IMR-90 (cell line): ENCODE measurements around the gene ANKRD24. TPM values are rescaled to one million over a fixed set of nuclear protein-coding genes. Genes with fewer than 3 reads are reported as not detected.

Source experiments
- ATAC-seq: fragments of 200-7000 bp; cut with Tn5 transposase; 2 replicates; pipeline ENCODE4 v1.9.1; 2020; ENCODE audit warnings: low read depth, mild to moderate bottlenecking, moderate library complexity
- BruUV-seq: library from RNA; stranded (reverse); fragments of 400-500 nt; replicated peaks from 2 replicates; lab custom pipeline; 2021; lab: Mats Ljungman, UMichigan
- CTCF ChIA-PET: fragments of 300-600 bp; formaldehyde crosslinking; extraction: SDS; loops from one replicate; lab custom pipeline; 2021; ENCODE audit warnings: antibody characterized with exemption; lab: Yijun Ruan, JAX
- POLR2A ChIA-PET: fragments of 300-600 bp; sonication (Branson Sonifier 250); formaldehyde crosslinking; loops from one replicate; lab custom pipeline; 2022; ENCODE audit warnings: antibody characterized with exemption; ENCODE audit not compliant: unreplicated experiment; lab: Charles Lee
- DNase-seq: peaks from one replicate; pipeline ENCODE4 v3.0.0; 2013
- H2AFZ ChIP-seq: replicated peaks from 2 replicates; pipeline ENCODE3; 2013; ENCODE audit warnings: low read length, mild to moderate bottlenecking; ENCODE audit not compliant: poor library complexity
- H2AK5ac ChIP-seq: 2 replicates; pipeline ENCODE4 v1.6.1; 2013; ENCODE audit warnings: low read depth, low read length, inconsistent platforms
- H2AK9ac ChIP-seq: replicated peaks from 2 replicates; pipeline ENCODE3; 2013; ENCODE audit warnings: mild to moderate bottlenecking, low read depth, low read length, moderate library complexity; ENCODE audit not compliant: poor library complexity
- H2BK120ac ChIP-seq: 2 replicates; pipeline ENCODE4 v1.6.1; 2013; ENCODE audit warnings: low read depth, low read length, inconsistent platforms
- H2BK15ac ChIP-seq: 3 replicates; pipeline ENCODE4 v1.6.1; 2013; ENCODE audit warnings: low read depth, low read length, inconsistent platforms
- H2BK20ac ChIP-seq: 2 replicates; pipeline ENCODE4 v1.6.1; 2013; ENCODE audit warnings: low read depth, mild to moderate bottlenecking, inconsistent platforms, low read length, moderate library complexity
- H2BK5ac ChIP-seq: 2 replicates; pipeline ENCODE4 v1.6.1; 2013; ENCODE audit warnings: mild to moderate bottlenecking, low read depth, low read length, inconsistent platforms; ENCODE audit not compliant: poor library complexity, severe bottlenecking
- H3K14ac ChIP-seq: replicated peaks from 2 replicates; pipeline ENCODE4 v1.6.1; 2013; ENCODE audit warnings: low read depth, low read length, inconsistent platforms
- H3K18ac ChIP-seq: 2 replicates; pipeline ENCODE4 v1.6.1; 2013; ENCODE audit warnings: low read depth, low read length, control low read depth
- H3K23ac ChIP-seq: 2 replicates; pipeline ENCODE4 v1.6.1; 2013; ENCODE audit warnings: low read depth, low read length, inconsistent platforms
- H3K27ac ChIP-seq: 2 replicates; pipeline ENCODE4 v1.5.1; 2013; ENCODE audit warnings: mild to moderate bottlenecking, control low read depth, low read length; ENCODE audit not compliant: insufficient read depth
- H3K27me3 ChIP-seq: 2 replicates; pipeline ENCODE4 v1.6.1; 2013; ENCODE audit warnings: low read length; ENCODE audit not compliant: control insufficient read depth, insufficient read depth
- H3K36me3 ChIP-seq: 2 replicates; pipeline ENCODE4 v1.6.1; 2013; ENCODE audit warnings: low read length, mixed read lengths; ENCODE audit not compliant: control insufficient read depth, insufficient read depth
- H3K4ac ChIP-seq: 2 replicates; pipeline ENCODE4 v1.6.1; 2013; ENCODE audit warnings: low read depth, low read length, inconsistent platforms
- H3K4me1 ChIP-seq: 2 replicates; pipeline ENCODE4 v1.6.1; 2013; ENCODE audit warnings: low read length, mixed read lengths; ENCODE audit not compliant: control insufficient read depth, insufficient read depth
- H3K4me2 ChIP-seq: 2 replicates; pipeline ENCODE4 v1.6.1; 2013; ENCODE audit warnings: low read depth, mild to moderate bottlenecking, control low read depth, low read length, moderate library complexity
- H3K4me3 ChIP-seq: 2 replicates; pipeline ENCODE4 v1.5.1; 2013; ENCODE audit warnings: low read depth, mild to moderate bottlenecking, control low read depth, low read length, moderate library complexity; ENCODE audit not compliant: insufficient read depth
- H3K56ac ChIP-seq: 2 replicates; pipeline ENCODE4 v1.6.1; 2013; ENCODE audit warnings: low read length, inconsistent platforms; ENCODE audit not compliant: insufficient read depth; ENCODE audit errors: extremely low read depth
- H3K79me1 ChIP-seq, 2 experiments: 2 replicates each; pipeline ENCODE4 v1.6.1; 2013; ENCODE audit warnings: low read length in 2 of 2, inconsistent platforms in 1 of 2, low read depth in 1 of 2
- H3K9ac ChIP-seq: 2 replicates; pipeline ENCODE4 v1.6.1; 2013; ENCODE audit warnings: low read depth, low read length, control low read depth
- H3K9me1 ChIP-seq: 2 replicates; pipeline ENCODE4 v1.6.1; 2013; ENCODE audit warnings: low read length, inconsistent platforms; ENCODE audit not compliant: insufficient read depth
- H3K9me3 ChIP-seq: 2 replicates; pipeline ENCODE4 v1.6.1; 2013; ENCODE audit warnings: low read length; ENCODE audit not compliant: control insufficient read depth, insufficient read depth
- H4K20me1 ChIP-seq: 2 replicates; pipeline ENCODE4 v1.6.1; 2013; ENCODE audit warnings: low read length, inconsistent platforms; ENCODE audit not compliant: insufficient read depth
- H4K5ac ChIP-seq: 2 replicates; pipeline ENCODE4 v1.6.1; 2013; ENCODE audit warnings: mild to moderate bottlenecking, low read depth, low read length, control low read depth
- H4K8ac ChIP-seq, 2 experiments: 2 replicates each; pipeline ENCODE4 v1.6.1; 2013; ENCODE audit warnings: low read depth in 2 of 2, low read length in 2 of 2, control low read depth in 1 of 2, inconsistent platforms in 1 of 2
- H4K91ac ChIP-seq: 2 replicates; pipeline ENCODE4 v1.6.1; 2013; ENCODE audit warnings: low read depth, low read length, inconsistent platforms; ENCODE audit not compliant: insufficient read depth
- BHLHE40 ChIP-seq: fragments of 150-350 bp; IDR thresholded peaks from 2 replicates; pipeline ENCODE4 v1.6.1; 2016; ENCODE audit warnings: mild to moderate bottlenecking, low read depth, low read length
- CEBPB ChIP-seq: IDR thresholded peaks from 2 replicates; pipeline ENCODE4 v1.6.1; 2012; ENCODE audit warnings: low read depth, low read length, improper control_type of control experiment
- CHD1 ChIP-seq: IDR thresholded peaks from 2 replicates; pipeline ENCODE4 v1.6.1; 2012; ENCODE audit warnings: low read depth, low read length, improper control_type of control experiment
- CTCF ChIP-seq: conservative IDR thresholded peaks from 2 replicates; pipeline ENCODE4 v1.5.1; 2012; ENCODE audit warnings: mild to moderate bottlenecking, low read depth, low read length, improper control_type of control experiment
- ELK1 ChIP-seq: fragments of 150-350 bp; IDR thresholded peaks from 2 replicates; pipeline ENCODE4 v1.6.1; 2016; ENCODE audit warnings: low read depth, mild to moderate bottlenecking, low read length, moderate library complexity, borderline replicate concordance
- FOS ChIP-seq: fragments of 150-350 bp; IDR thresholded peaks from 2 replicates; pipeline ENCODE4 v1.6.1; 2016; ENCODE audit warnings: low read depth, low read length
- MAFK ChIP-seq: IDR thresholded peaks from 2 replicates; pipeline ENCODE4 v1.6.1; 2012; ENCODE audit warnings: low read depth, low read length, improper control_type of control experiment
- MAZ ChIP-seq: IDR thresholded peaks from 2 replicates; pipeline ENCODE4 v1.6.1; 2012; ENCODE audit warnings: low read depth, mild to moderate bottlenecking, low read length, improper control_type of control experiment, moderate library complexity, borderline replicate concordance
- MXI1 ChIP-seq: IDR thresholded peaks from 2 replicates; pipeline ENCODE4 v1.6.1; 2012; ENCODE audit warnings: low read depth, mild to moderate bottlenecking, low read length, moderate library complexity, borderline replicate concordance
- NFE2L2 ChIP-seq: fragments of 150-350 bp; IDR thresholded peaks from 2 replicates; pipeline ENCODE4 v1.6.1; 2016; ENCODE audit warnings: low read depth, mild to moderate bottlenecking, low read length
- POLR2A ChIP-seq: IDR thresholded peaks from 2 replicates; pipeline ENCODE4 v1.6.1; 2012; ENCODE audit warnings: mild to moderate bottlenecking, low read depth, low read length
- RAD21 ChIP-seq: IDR thresholded peaks from 2 replicates; pipeline ENCODE4 v1.6.1; 2012; ENCODE audit warnings: low read length, improper control_type of control experiment
- RCOR1 ChIP-seq: IDR thresholded peaks from 2 replicates; pipeline ENCODE4 v1.6.1; 2012; ENCODE audit warnings: mild to moderate bottlenecking, low read length, improper control_type of control experiment; ENCODE audit not compliant: insufficient replicate concordance
- USF2 ChIP-seq: fragments of 150-350 bp; IDR thresholded peaks from 2 replicates; pipeline ENCODE4 v1.6.1; 2017; ENCODE audit warnings: mild to moderate bottlenecking, antibody characterized with exemption, low read length, low read depth
- WGBS, 2 experiments: methylation state at CpG; one replicate each; pipeline versions ENCODE4 v1.1.5 to v1.1.7; 2013; ENCODE audit warnings: missing lambda C conversion rate in 2 of 2; ENCODE audit not compliant: insufficient read length in 1 of 2; ENCODE audit errors: extremely low coverage in 2 of 2; 5-methylcytosine and 5-hydroxymethylcytosine counted together
- dilution Hi-C: fragments of 300-500 bp; cut with HindIII; formaldehyde crosslinking; loops from one replicate; pipeline ENCODE4 v1.14.3; 2018; ENCODE audit warnings: low sequenced_read_pairs; ENCODE audit not compliant: unreplicated experiment
- in situ Hi-C: fragments of 300-500 bp; cut with MboI; formaldehyde crosslinking; loops from 3 replicates; pipeline ENCODE4 v1.14.3; 2019; ENCODE audit warnings: low sequenced_read_pairs, inconsistent platforms, mixed read lengths
- intact Hi-C: fragments of 100-400 bp; cut with micrococcal nuclease; formaldehyde crosslinking; loops from 2 replicates; pipeline ENCODE4 v1.10.0; 2022
- polyA plus RNA-seq, 3 experiments: library from polyadenylated mRNA; depleted of rRNA; stranded (reverse); fragments of >200 nt; gene quantifications; 2 replicates each; pipeline ENCODE4 v1.2.3, GENCODE V29; 2012; ENCODE audit warnings: low replicate concordance in 1 of 3
- total RNA-seq: library from RNA; depleted of rRNA; stranded (reverse); fragments of >200 nt; gene quantifications from 2 replicates; pipeline ENCODE4 v1.2.3, GENCODE V29; 2012

ANKRD24 gene
- total and polyA plus RNA-seq, 2 of the 4 experiments (the other 2 are of a cell fraction): 0.18 to 0.21 TPM

GRCh38 chr19:4164262-4164661 is 18.2 kb upstream of the ANKRD24 start:
- Histone ChIP-seq H2BK5ac (no peak overlapping the region), H2AK5ac (no peak overlapping the region), H3K18ac (no peak overlapping the region), H3K36me3 (no peaks in the 10 kb centered on the region), H3K9me1 (no peaks in the 10 kb centered on the region), H3K14ac (no peak overlapping the region), H4K20me1 (no peaks in the 10 kb centered on the region), H3K23ac (no peak overlapping the region), H2AFZ (no peak overlapping the region), H2BK20ac (no peak overlapping the region), H3K4me1 (no peaks in the 10 kb centered on the region), H4K8ac (no peak overlapping the region), H3K9ac (no peak overlapping the region), H2BK120ac (no peak overlapping the region), H3K4me2 (no peak overlapping the region), H4K91ac (no peak overlapping the region), H3K4ac (no peak overlapping the region), H4K5ac (no peak overlapping the region), H3K27ac (no peak overlapping the region), H3K79me1 (no peaks in the 10 kb centered on the region), H3K4me3 (no peak overlapping the region), H2AK9ac (no peak overlapping the region), H3K56ac (no peak overlapping the region), H3K27me3 (peaks cover 8% of the 10 kb centered on the region; the same call in 1 of the 2 replicates), H3K9me3 (no peaks in the 10 kb centered on the region), H2BK15ac (no peak overlapping the region)
- WGBS, 2 experiments: no CpG with 5 or more reads among the region's 11 CpGs
- DNase-seq (no peak), ATAC-seq (no peak)
- no TSS peak for BruUV-seq
- ChIA-PET CTCF (interaction anchor here (1.3 kb wide), 1 partner anchor 24 kb away, joined by 3 read pairs; no protein-coding TSS in a partner anchor), POLR2A (no interaction called here)
- TF ChIP-seq RAD21 (no peak), BHLHE40 (no peak), USF2 (no peak), FOS (no peak), ELK1 (no peak), RCOR1 (no peak), NFE2L2 (no peak), MXI1 (no peak), MAFK (no peak), CHD1 (no peak), MAZ (no peak), POLR2A (no peak), CEBPB (no peak), CTCF (no peak)
- intact Hi-C loops: no loop called here
- in situ Hi-C loops: no loop called here
- dilution Hi-C loops: no loop called here
